GM19397 (cell line): Measurements from ENCODE around the gene NKD1.

ENCODE experiments used
- ATAC-seq: cut with Tn5 transposase; IDR thresholded peaks from one replicate; pipeline ENCODE4 v1.9.1; 2021; ENCODE audit warnings: mild to moderate bottlenecking, moderate library complexity; ENCODE audit not compliant: unreplicated experiment

NKD1 gene

GRCh38 chr16:50611332-50611934 lies 63.2 kb downstream of the NKD1 start:
- no peak for ATAC-seq

DNA sequence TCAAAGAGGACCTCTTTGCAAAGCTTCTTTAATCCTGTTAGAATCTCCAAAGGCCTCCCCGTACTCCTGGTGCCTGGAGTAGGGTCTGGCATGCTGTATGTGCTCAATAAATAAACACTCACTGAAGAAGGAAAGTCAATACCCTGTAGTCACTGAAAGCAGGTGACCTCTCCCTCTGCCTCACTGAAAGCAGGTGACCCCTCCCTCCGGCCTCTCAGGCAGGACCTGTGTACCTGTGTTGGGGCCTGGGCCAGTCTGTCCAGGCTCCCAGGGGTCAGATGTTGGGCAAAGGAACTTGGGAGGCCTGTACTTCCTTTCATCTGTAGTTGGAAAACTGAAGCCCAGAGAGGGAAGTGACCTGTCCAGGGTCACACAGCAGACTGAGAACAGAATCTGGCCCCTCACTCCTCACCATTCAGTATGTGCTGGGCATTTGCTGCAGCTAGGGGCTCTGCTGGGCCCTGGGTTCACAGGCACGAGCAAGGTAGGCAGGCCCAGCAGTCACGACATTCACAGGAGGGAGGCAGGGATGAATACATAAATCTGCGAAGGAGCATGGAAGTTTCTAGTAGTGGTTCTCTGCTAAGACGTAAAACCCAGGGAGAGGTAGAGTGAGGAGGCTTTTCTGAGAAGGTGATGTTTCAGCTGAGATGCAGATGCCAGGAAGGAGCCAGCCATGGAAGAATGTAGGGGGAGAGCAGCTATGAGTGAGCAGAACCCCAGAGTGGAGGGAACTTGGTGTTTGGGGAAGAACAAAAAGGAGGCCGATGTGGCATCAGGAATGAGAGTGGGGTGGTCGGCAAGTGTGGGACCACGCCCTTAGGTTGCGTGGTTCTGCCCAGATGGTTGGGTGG lies 64.0 kb downstream of the NKD1 start:
- no peak for ATAC-seq

DNA sequence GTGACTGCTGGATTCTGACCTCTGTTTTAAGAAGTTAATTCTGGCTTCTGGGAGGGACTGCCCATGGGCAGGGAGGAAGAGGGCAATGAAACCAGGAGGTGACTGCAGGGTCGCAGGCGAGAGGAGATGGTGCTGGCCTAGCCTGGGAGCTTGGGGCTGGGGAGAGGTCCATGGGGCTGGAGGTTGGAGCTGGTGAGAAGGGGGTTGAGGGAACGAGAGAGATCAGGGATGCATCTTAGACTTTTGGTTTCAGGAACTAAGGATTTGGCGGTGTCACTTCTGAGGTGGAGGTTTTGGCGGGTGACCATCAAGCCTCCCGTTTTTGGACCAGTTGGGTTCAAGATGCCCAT lies 64.6 kb downstream of the NKD1 start:
- no peak for ATAC-seq

DNA sequence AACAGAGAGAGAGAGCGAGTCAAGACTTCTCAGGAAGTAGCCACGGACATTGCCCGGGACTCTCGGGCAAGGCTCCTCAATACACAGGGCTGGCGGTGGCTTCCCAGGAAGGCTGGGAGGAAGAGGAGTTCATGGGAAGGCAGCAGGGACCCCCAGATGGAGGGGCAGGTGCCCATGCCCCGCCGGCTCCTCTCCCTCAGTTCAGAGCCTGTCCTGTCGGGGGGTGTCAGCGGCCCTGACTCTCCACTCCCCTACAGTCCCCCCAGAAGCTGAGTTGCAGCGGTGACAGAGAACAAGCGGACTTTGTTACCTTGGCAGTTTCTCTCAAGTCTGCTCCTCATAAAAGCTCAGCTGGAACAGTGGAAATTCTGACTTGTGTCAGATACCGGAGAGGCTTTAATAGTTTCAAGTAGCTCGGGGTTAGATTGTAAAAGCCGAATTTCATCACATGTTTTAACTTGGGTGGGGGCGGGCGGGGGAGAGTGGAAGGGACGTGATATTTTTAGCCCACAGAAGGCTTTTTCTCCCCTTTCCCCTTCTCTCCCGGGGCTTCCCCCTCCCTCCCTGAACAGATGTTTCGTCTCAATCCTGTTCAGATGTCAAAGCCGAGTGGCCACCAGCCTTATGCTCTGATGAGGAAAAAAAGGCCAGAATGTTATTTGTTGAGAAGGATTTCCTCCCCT lies 65.2 kb downstream of the NKD1 start:
- no peak for ATAC-seq

GRCh38 chr16:50613964-50614474 lies 65.8 kb downstream of the NKD1 start:
- ATAC-seq: no peak

DNA sequence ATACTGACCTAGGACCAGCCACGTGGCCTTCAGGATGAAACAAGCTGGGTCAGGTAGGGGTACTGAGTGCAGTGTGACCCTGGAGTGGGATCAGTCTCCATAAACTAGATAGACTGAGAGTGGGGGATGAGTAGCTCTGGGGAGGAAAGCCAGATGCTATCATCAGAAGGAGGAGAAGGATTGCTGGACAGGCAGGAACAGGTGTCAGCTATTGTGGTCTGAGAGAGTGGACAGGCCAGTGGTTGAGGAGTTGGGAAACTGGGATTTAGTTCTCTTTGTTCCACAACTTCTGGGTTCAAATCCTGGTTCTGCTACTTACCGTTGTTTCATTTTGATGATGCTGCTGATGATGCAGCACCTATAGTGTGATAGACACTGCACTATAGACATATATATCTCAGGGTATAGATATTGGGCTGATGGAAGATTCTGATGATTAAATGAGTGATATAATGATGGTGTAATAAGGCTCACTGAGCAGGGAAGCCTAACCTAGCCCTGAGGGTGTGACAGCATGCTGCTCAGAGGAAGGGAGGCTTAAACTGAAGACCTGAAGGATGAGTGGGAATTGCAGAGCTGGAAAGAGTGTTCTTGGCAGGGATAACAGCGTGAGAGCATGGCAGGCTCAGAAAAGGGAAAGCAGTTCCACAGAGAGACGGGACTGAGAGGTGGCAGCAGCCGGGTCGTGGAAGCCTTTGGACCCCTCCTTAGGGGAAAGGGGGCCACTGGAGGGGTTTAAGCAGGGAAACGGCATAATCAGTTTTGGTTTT lies 66.9 kb downstream of the NKD1 start:
- no peak for ATAC-seq

DNA sequence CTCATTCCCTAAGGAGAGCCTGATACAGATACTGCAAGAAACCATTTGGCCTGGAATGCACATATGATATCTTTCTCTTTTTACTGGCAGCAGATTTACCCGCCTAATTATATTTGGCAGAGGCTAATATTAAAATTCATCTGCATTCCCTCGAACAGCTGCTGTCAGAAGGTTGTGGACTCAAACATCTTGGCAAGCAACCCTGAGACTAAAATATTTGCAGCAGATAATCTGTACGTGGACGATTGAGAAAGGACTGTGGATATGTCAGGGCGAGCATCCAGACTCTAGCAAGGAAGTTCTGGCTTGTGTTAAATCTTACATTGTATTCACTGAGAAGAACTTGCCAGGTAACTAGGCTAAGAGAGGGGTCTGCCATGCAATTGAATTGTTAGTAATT lies 67.7 kb downstream of the NKD1 start:
- no peak for ATAC-seq

GRCh38 chr16:50616386-50616785 lies 68.2 kb downstream of the NKD1 start:
- ATAC-seq: no peak

- ATAC-seq: no peak
Observed at GRCh38 chr16:50616883-50617645, 68.9 kb downstream of the NKD1 start.

- no peak for ATAC-seq
Observed at GRCh38 chr16:50617646-50618184, 69.5 kb downstream of the NKD1 start.

- no peak for ATAC-seq
Observed at GRCh38 chr16:50618238-50618918, 70.2 kb downstream of the NKD1 start.

- ATAC-seq: no peak
Observed at GRCh38 chr16:50619702-50620491, 71.7 kb downstream of the NKD1 start.

GRCh38 chr16:50620646-50621451 lies 72.7 kb downstream of the NKD1 start:
- ATAC-seq: no peak

DNA sequence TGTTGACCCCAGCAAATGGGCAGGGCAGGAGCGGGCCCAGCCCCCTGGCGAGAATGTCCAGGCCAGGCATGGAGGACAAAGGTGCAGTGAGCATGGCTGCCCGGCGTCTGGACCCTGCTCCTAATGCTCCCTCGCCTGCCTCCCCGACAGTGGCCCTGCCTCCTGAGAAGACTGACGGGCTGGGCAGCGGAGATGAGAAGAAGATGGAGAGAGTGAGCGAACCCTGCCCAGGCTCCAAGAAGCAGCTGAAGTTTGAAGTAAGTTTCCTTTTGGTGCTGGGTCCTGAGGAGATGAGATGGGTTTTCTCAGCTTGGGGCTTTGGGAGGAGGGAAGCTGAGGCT lies 73.2 kb downstream of the NKD1 start:
- ATAC-seq: no peak

DNA sequence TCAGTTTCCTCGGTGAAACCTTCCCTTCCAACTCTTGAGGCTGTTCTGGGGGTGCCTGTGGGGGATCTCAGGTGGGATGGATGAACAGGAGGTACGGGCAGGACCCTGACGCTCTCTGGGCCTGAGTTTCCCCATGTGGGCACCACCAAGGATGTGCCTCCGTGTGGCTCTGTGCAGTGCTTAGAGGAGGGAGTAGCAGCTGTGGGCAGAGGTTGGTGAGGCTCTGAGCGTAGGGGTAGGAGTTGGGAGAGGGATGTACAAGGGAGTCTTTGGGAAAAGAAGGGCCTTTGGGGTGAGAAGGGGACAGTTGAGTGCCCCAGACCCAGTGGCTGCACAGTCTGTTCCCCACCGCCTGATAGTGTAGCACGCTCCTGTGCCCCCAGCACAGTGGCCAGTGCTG lies 73.8 kb downstream of the NKD1 start:
- no peak for ATAC-seq

DNA sequence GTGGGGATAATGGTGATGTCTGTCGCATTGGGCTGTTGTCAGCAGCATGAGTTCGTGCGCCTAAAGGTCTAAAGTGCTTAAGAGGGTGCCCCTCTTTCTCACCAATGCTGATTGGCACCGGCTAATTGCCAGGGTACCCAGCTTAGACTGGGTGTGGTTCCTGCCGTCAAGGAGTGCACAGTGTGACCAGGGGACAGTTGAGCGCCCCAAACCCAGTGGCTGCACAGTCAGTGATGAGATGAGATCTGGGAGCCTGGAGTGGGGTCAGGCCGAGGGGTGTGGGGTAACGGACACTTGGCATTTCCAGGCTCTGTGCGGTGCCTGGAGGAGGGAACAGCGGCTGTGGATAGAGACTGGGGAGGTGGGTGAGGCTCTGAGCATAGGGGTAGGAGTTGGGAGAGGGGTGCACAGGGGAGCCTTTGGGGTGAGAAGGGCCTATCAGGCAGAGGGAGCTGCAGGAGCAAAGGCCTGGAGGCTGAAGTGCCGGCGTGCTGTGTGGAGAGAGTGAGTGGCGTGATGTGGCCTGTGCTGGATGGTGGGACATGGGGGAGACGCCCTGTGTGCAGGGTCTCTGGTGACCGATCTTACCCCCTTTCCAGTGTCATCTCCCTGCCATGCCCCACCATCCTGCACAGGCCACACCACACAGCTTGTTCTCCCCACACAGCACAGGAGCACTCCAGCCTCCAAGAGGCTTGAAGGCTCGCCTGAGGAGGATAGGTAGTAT lies 74.6 kb downstream of the NKD1 start:
- no peak for ATAC-seq

GRCh38 chr16:50624449-50624970 lies 76.3 kb downstream of the NKD1 start:
- ATAC-seq: no peak
